Stimulated activated CD8-positive, alpha-beta memory T cell treated with anti-CD3 and anti-CD28 coated beads, Interleukin-15, amount 100 ng/mL, for 24 hours (primary cell): Measurements from ENCODE around the gene RNF130.
A peak's percentile ranks its signal among the peaks of the same experiment; 100 is the strongest.

Experiments
- DNase-seq: peaks from one replicate; pipeline ENCODE4 v3.0.0-alpha.2; 2020; ENCODE audit warnings: low read depth

The RNF130 gene

GRCh38 chr5:180071531-180072255 lies at the start of gene RNF130:
TSS of gene RNF130 (minus strand) at chr5:180071759. CDS start at chr5:180071702, 57 bp downstream.
- DNase-seq, result peak; percentile 81

- no peak for DNase-seq
These were observed 48.9 kb upstream of the RNF130 start for GRCh38 chr5:180120237-180121101.

- no peak for DNase-seq
These were observed 48.3 kb upstream of the RNF130 start for GRCh38 chr5:180119903-180120236.

GRCh38 chr5:180119031-180119902 lies 47.7 kb upstream of the RNF130 start:
- no peak for DNase-seq

GRCh38 chr5:180118391-180118791 lies 46.8 kb upstream of the RNF130 start:
- no peak for DNase-seq

GRCh38 chr5:180117000-180117725 lies 45.6 kb upstream of the RNF130 start:
- no peak for DNase-seq

- no peak for DNase-seq
These were observed 44.8 kb upstream of the RNF130 start for GRCh38 chr5:180116077-180116999.

DNA sequence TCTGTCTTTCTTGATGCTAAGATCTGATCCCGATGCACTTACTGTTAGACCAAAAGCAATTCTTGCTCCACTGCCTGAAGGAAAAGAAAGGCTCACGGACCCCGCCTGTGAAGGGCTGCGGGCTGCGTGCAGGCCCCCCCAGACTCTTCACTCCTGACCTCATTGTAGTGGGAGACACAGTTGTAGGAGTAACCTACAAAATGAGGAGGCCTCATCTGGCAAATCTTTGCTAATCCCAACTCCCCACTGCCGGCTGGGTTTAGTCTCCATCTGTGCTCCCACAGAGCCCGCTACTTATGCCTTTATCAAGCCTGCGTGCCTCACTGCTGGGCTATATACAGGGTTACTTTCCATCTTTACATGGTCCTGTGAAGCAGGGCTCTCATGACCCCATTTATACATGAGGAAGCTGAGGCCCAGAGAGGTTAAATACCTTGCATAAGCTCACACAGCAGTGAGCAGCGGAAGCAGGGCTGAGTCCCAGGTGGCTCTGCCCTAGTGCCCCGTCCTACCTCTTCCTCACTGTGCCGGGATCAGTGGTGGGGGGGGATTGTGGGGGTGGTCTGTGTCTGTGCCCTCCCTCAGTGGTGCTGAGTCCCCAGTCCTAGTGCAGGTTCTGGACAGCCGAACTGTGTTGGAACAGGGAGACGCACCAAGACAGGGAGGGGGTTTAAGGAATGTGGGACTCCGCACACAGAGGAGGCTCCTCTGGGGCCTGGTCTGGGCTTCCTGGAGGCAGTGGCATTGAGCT lies 43.9 kb upstream of the RNF130 start:
- DNase-seq, result no peak

- DNase-seq, result no peak
These were observed 42.9 kb upstream of the RNF130 start for GRCh38 chr5:180114304-180115003.

DNA sequence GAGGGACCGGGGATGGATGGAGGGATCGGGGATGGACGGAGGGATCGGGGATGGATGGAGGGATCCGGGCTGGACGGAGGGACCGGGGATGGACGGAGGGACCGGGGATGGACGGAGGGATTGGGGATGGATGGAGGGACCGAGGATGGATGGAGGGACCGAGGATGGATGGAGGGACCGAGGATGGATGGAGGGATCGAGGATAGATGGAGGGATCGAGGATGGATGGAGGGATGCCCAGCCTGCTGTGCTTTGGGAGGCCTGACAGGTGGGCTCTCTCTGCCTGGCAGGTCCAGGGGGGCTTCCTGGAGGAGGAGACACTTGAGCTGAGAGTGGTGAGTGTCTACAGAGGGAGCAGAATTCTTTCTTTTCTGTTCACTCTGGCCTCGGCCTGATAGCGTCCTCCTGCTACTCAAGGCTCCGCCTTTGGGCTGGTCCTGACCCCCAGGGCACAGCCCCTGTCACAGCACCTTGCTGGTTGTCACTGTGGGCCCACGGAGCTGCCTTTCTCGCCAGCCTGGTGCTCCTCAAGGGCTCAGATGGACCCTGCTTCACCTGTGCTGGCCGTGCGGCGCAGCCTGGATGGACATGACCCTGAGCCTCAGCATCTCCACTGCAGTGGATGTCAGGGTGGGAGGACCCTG lies 42.2 kb upstream of the RNF130 start:
- DNase-seq, result no peak

GRCh38 chr5:180112181-180112861 lies 40.8 kb upstream of the RNF130 start:
- DNase-seq, result no peak

GRCh38 chr5:180111273-180112002 lies 39.9 kb upstream of the RNF130 start:
- DNase-seq, result no peak

- no peak for DNase-seq
These were observed 38.4 kb upstream of the RNF130 start for GRCh38 chr5:180109920-180110319.

- no peak for DNase-seq
These were observed 35.4 kb upstream of the RNF130 start for GRCh38 chr5:180107005-180107404.

- no peak for DNase-seq
These were observed 34.3 kb upstream of the RNF130 start for GRCh38 chr5:180105827-180106312.

GRCh38 chr5:180104168-180104530 lies 32.6 kb upstream of the RNF130 start:
- DNase-seq, result no peak

DNA sequence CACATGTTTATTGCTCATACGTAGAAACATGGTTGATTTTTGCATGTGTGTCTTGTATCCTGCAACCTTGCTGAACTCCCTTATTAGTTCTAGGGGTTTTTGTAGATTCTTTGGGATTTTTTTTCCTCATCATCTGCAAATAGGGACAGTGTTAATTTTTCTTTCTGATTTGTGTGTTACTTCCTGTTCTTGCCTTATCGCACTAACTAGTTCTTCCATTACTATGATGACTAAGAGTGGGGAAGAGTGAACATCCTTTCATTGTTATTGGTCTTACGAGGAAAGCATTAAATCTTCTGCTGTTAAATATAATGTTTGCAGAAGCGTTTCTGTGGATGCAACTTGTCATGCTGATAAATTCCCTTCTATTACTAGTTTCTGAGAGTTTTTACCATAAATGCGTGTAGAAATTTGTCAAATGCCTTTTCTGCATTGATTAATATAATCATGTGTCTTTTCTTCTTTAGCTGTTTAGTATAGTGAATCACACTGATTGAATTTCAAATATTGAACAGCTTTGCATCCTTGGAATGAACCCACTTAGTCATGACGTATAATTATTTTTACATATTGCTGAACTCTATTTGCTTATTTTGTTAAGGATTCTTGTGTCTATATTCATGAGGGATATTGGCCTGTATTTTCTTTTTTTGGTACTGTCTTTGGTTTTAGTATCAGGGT lies 32.1 kb upstream of the RNF130 start:
- no peak for DNase-seq
